Activated CD4-positive, alpha-beta T cell treated with anti-CD3 and anti-CD28 coated beads, Interleukin-2, Interleukin-6, amounts not matched to agents 100 ng/mL and 50 ng/mL, durations not matched to agents 16 hours and 8 hours (primary cell): ENCODE measurements around the gene FREM2.
A peak's percentile ranks its signal among the peaks of the same experiment; 100 is the strongest.

Experiments used
- DNase-seq: peaks from one replicate; pipeline ENCODE4 v3.0.0-alpha.2; 2020

Gene FREM2

DNA sequence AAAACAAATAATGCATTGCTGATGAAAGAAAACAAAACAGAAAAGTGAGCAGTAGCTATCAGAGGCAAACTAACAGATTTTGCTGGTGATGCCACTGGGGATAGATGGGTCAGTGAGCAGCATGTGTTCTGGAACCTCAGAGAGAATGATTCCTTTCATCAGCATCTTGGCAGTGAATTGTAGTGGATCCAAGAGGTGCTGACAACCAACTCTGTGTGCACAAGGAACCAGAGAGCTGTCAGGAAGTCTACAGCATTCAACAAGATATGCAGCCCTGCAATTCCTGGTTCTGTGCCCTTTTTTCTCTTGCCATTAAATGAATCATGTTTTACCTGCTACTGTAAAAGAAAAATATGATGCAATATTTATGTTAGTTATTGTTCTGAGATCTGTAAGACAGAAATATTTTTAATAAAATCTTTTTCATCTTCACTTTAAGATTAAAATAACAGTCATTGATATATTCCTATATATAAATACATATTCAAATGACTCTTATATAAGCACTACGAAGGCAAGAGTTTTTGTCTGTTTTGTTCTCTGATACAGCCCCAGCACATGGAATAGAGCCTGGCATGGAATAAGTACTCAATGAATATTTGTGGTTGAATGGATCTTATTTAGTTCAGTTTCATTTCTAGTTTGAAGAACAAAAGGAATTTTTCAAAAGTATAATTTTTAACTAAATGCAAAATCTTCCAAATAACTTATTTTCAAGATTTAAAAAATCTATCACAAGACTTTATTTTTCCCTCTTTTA is 80.8 kb downstream of the FREM2 start:
- DNase-seq: no peak

- DNase-seq: no peak
Measured at GRCh38 chr13:38769526-38769925, 82.6 kb downstream of the FREM2 start.

DNA sequence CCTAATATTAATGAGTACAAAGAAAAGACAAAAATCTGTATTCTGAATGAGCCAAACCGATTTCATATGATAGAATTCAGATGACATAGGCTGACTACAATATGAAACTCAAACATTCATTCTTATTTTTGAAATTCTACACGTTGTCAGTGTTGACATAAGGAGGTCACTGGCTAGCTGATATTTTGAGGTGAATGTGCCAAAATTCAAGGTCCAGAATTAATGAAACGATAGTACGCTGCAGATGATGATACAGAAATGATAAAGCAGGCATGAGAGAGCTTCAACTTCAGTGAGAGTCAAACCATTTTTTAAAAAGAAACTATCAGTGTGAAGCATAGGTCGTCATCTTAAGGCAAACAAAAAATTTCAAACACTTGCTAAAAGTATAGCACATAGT is 88.2 kb downstream of the FREM2 start:
- DNase-seq: no peak

DNA sequence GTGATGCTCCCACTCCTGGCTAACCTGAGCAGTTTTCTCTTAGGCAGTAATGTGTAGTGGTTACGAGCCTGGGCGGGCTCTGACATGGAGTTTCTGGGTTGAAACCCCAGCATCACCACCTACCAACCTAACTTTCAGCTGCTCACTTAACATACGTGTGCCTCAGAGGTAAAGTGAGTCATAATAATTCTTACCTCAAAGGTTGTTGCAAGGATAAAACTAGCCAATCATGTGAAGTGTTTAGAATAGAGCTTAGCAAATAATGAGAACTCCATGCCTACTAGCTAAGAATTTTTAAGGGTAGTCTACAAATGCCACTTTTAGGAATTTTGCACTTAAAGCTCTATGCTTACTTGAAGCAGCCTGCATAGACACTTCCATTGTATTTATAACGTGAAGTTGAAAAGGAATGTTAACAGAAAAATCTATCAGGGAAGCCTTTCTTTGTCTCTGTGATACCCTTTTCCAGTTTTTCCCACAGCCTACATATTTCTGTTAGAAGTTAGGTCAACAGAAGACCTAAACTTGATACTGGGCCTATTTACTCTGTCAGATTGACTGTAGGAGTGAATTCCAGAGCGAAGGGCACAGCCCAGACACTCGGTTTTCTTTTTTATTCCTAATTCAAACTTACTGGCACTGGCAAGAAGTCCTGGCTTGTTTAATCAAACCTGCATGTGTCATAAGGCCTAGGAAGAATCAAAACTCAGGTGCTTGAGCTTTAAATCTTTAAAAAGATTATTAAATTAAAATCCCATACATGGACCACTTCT is 90.7 kb downstream of the FREM2 start:
- no peak for DNase-seq

DNA sequence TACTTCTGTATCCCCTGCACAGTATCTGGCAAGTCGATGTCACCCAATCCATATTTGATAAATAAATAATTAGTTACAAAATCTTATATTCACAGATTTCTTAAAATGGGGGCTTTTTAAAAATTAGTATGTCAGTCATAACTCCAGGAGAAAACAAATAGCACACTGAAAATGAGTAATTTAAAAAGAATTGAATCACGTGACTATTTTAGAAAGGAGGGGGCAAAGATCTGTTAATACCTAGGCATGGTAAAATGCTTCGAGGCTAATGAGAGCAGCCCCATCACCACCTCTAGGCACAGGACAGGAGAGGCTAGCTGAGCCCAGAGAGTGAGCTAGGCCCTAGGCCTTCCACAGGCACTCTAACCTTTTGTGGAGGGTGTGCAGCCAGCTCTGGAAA is 94.7 kb downstream of the FREM2 start:
- DNase-seq: no peak

- no peak for DNase-seq
Measured at GRCh38 chr13:38784036-38784880, 97.4 kb downstream of the FREM2 start.

DNA sequence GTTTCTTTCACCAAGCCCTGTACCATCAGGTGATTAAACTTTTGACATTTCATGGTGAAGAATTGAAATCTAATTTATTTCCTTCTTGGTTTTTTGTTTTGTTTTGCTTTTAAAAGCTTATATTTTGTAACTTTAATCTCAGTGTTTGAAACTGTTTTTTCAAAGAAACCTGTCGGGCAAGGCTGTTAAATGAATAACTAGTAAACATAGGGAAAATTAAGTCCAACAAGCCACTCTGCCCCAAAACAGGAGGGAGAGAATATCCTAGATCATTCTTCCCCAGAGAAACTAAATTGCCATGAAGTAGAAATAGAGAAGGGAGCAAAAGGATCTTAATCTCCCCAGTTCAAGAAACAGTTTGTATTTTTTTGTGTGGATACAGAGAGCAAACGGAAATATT is 98.2 kb downstream of the FREM2 start:
- no peak for DNase-seq

DNA sequence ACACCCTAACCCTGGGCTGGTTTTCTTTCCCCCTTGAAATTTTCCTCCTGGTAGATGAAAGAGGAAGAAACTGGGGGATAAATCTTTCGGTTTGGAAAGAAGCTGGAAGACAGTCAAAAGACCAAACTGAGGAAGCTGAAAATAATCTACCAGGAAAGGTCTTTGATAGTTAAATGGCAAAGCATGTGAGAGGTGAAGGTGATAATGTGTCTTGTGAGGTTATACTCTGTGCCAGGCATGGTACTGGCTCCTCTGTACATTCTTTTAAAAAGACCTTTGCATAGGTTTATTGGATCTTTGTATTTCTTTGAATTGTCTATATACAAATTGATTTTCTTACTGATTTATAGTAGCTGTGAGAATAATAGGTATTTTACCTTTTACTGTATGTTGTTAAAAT is 98.6 kb downstream of the FREM2 start:
- no peak for DNase-seq

GRCh38 chr13:38787550-38787949 is 100.7 kb downstream of the FREM2 start:
- DNase-seq: no peak

DNA sequence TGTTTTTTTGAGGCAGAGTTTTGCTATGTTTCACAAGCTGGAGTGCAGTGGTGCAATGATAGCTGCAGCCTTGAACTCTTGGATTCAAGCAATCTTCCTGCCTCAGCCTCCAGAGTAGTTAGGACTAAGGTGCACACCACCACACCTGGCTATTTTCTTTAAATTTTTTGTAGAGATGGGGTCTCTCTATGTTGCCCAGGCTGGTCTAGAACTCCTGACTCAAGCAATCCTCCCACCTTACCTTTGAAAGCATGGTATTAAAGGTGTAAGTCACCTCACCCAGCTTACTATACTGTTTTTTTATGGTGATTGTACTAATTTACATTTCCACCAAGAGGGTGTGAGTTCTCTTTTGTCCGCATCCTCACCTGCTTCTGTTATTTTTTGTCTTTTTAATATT is 110.0 kb downstream of the FREM2 start:
- no peak for DNase-seq

GRCh38 chr13:38803531-38803930 is 116.7 kb downstream of the FREM2 start:
- no peak for DNase-seq

DNA sequence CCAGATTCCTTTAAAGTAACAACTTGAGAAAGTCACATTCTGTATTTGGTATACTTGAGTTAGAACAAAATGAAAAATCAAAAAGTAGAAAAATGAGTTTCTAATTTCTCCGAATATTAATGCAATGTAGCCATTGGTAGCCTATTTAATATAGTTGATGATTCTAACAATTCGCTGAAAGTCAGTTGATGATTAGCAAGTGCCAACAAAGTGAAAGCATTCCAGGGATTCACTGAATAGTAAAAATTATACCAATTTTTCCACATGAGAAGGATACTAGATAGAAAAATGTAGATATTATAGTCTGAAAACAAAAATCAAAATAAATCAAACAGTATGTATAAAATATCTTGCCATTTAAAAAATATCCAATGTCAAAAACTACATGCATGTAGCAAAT is 117.2 kb downstream of the FREM2 start:
- no peak for DNase-seq

GRCh38 chr13:38804536-38804935 is 117.7 kb downstream of the FREM2 start:
- no peak for DNase-seq

- DNase-seq: no peak
Measured at GRCh38 chr13:38814331-38814730, 127.5 kb downstream of the FREM2 start.

- no peak for DNase-seq
Measured at GRCh38 chr13:38819053-38819452, 132.2 kb downstream of the FREM2 start.

DNA sequence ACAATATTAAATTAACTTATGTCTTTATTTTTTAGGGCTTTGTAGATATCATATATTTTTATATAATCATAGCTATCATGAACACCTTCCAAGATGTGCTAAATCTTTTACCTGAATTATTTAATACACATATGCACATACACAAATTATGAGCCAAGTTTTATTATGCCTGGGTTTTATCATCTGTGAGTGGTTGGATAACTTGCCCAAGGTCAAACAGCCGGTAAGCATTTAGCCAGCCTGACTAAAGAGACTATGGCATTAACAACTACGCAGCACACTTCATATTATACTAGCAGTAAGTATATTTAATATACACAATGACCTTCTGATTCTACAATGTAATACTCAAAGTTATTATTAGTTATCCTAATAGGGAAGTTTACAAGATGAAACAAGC is 132.7 kb downstream of the FREM2 start:
- no peak for DNase-seq

DNA sequence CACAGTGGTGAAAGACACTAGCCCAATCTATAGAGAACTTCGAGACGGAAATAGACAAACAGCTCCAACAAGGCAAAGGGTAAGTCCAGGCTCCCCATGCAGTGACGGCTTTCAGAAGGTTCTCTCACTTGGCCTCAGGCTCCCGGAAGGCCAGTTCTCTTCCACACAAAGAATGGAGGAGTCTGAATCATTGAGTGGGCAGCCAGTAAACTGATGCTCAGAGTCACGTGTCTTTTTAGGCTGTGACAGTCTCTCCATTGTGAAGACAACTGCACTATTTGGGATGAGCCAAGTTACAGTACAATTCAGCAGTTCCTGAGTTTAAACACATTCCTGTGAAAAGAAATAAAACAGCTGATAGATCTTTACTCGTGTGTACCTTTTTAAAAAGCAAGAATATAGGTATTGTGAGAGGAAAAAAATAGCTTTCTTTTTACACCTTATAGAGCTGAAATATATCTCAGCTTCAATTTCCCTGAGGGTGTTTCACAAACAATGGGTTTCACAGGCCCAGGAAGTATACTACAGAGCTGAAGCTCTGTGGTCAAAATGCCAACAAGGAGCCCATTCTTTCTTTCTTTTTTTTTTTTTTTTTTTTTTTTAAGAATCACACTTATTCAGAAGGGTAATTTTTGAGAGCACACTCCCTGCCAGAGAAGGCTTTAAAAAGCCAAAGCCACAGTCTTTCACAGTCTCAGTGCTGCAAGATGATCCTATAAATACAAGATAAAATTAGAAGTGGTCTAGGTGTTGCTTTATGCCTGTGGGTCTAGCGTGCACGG is 135.1 kb downstream of the FREM2 start:
- DNase-seq: no peak

- DNase-seq: peak; percentile 21
Measured at GRCh38 chr13:38824342-38824741, 137.5 kb downstream of the FREM2 start.

GRCh38 chr13:38826182-38826813 is 139.4 kb downstream of the FREM2 start:
- no peak for DNase-seq

GRCh38 chr13:38830442-38831045 is 143.7 kb downstream of the FREM2 start:
- DNase-seq: no peak

- DNase-seq: no peak
Measured at GRCh38 chr13:38844581-38844980, 157.7 kb downstream of the FREM2 start.

DNA sequence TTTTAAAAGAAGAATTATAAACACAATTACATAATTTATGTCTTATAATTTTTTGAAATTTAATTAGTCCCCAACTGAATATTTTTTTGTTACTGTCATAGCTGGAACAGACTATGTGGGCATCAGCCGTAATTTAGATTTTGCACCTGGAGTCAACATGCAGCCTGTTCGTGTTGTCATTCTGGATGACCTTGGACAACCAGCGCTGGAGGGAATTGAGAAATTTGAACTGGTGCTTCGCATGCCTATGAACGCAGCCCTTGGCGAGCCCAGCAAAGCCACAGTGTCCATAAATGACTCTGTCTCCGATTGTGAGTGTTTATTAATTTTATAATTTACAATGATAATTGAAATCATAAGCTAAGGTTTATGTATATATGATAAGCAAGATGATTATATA is 161.5 kb downstream of the FREM2 start:
- DNase-seq: no peak
